Endometrium (tissue), 2 donors: Measurements from ENCODE around the gene ZFP62.

Experiments
- FAIRE-seq: peaks from 2 replicates; lab custom pipeline; 2012; peaks lifted over from hg19 to GRCh38; lab: Jason Lieb, UNC
- donor health status: control.
- donor health status: control.

The ZFP62 gene

GRCh38 chr5:180868960-180869359 lies 7.9 kb upstream of the ZFP62 start:
- FAIRE-seq: no peak

- FAIRE-seq: no peak
Observed at GRCh38 chr5:180866985-180867384, 5.9 kb upstream of the ZFP62 start.

GRCh38 chr5:180865981-180866695 lies 5.1 kb upstream of the ZFP62 start:
- FAIRE-seq: no peak

DNA sequence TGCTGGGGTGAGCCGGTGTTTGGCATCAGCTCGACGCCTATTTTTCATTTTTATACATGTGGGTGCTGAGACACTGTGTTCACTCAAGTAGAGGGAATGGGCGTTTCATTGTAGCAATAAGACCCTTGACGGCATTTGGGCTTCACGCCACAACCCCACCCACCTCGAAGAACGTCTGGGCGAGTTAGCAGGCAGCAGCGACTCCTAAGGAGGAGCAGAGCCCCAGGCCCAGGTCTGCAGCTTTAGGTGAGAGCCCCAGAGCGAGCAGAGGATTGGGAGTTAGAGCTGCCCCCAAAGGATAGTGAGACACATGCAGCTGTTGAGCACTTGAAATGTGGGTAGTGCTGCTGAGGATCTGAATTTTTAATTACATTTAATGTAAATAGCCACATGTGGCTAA lies 1.6 kb upstream of the ZFP62 start:
- FAIRE-seq: no peak

DNA sequence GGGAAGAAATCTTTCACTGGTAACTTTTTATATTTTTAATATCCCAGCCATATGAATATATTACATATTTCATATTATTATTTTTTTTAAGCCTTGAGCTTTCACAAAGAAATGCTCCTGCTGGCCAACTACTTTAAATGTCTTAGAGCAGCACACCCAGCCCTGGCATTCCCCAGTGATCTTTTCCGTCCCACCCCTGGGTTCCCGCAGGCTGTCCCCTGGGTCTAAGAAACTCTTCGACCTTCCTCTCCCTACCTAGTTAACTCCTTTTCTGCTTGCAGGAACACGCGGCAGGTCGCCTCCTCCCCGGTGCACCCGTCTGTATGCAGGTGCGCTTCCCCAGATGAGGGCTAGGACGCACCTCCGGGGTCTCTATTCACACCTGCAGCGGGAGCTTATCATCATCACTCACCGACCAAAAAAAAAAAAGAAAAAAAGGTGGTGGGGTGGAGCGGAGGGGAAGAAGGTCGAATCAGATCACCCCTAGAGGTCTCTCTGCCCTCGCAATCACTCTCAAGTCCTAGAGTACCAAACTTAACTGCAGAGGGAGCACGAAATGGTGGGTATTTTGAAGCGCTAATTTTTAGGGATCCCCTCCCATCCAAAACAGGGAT lies 696 bp downstream of the ZFP62 start:
- no peak for FAIRE-seq

DNA sequence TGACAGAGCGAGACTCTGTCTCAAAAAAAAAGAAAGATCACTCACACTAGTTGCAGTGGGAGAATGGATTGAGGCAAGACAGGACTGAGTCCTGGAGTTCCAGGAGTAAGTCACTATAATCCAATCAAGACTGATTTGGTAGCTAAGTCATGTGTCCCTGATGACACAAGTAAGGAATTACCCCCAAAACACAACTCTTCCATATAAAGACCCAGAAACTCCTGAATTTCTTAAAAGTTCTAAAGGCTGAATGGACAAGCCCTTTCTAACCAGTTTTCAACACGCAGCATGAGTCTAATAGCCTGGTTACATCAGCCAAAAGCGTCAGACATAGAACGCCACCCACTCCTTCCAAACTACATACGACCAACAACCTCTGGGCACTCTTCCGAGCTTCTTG lies 2.5 kb downstream of the ZFP62 start:
- no peak for FAIRE-seq

- no peak for FAIRE-seq
Observed at GRCh38 chr5:180853848-180854176, 7.3 kb downstream of the ZFP62 start.

- no peak for FAIRE-seq
Observed at GRCh38 chr5:180853121-180853847, 7.8 kb downstream of the ZFP62 start.

GRCh38 chr5:180852495-180852894 lies 8.6 kb downstream of the ZFP62 start:
- no peak for FAIRE-seq

- no peak for FAIRE-seq
Observed at GRCh38 chr5:180850434-180851078, 10.5 kb downstream of the ZFP62 start.

DNA sequence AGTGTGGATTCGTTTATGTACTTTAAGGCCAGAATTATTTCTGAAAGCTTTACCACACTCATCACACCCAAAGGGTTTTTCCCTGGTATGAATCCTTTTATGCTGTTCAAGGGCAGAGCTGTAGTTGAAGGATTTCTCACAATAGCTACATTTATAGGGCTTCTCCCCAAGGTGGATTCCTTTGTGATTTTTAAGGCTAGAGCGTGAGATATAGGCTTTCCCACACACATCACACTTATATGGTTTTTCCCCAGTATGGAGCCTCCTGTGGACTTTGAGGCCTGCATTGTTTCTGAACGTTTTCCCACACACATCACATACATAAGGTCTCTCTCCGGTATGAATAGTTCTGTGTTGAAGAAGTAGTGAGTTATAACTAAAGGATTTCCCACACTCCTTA lies 11.2 kb downstream of the ZFP62 start:
- FAIRE-seq: no peak

DNA sequence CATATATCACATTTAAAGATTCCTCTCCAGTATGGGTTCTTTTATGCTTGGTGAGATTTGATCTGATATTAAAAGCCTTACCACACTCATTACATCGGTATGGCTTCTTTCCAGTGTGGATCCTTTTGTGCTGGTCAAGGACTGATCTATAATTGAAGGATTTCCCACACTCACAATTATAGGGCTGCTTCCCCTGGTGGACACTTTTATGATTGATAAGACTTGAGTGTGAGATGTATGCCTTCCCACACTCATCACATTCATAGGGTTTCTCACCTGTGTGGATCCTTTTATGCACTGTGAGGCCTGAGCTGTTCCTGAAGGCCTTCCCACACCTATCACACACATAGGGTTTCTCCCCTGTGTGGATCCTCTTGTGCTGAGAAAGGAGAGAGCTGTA lies 12.2 kb downstream of the ZFP62 start:
- no peak for FAIRE-seq

DNA sequence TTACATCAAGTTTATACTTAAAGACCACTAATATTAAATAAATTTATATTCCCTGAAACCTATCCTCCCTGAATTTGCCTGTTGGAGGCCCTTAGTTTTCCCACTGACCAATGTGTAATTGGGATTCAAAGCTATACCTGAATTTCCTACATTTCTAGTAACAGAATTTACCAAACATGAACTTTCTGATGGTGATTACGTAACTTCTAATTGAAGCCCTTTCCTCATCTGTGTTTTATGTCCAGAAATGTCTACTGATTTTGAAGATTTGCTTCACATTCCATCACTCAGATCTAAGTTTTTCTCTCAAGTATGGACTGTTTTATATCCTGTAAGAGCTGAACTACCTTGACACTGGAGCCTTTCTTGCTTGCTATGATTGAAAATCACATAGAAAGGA lies 12.8 kb downstream of the ZFP62 start:
- FAIRE-seq: no peak

DNA sequence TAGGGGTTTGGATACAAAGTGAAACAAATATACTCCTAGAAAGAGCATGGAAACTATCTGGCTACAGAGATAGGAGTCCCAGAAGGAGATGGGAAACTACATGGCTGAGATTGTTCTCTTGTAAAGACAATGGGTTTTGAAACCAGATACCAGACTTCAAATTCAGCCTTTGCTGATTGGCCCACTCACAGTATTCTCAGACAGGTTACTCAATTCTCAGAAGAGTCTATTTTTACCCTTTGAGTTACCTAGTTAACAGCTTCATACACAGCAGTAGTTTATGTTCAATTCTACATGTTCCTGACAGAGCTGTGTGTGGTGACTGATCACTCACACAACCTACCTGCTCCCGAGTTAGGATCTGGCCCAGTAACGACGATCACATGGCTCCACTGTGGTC lies 14.1 kb downstream of the ZFP62 start:
- FAIRE-seq: no peak

DNA sequence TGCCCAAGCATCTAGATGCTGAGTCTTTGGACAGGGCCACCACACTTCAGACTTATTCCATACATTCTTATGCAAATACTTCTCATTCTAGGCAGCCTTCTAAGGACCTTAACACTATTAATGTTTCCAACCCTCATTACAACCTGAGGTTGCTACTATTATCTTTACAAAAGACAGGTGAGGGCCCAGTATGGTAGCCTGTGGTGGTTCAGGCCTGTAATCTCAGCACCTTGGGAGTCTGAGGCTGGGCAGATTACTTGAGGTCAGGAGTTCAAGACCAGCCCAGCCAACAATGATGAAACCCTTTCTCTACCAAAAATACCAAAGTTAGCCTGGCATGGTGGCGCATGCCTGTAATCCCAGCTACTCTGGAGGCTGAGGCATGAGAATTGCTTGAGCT lies 16.2 kb downstream of the ZFP62 start:
- FAIRE-seq: no peak

GRCh38 chr5:180844432-180844831 lies 16.6 kb downstream of the ZFP62 start:
- no peak for FAIRE-seq

DNA sequence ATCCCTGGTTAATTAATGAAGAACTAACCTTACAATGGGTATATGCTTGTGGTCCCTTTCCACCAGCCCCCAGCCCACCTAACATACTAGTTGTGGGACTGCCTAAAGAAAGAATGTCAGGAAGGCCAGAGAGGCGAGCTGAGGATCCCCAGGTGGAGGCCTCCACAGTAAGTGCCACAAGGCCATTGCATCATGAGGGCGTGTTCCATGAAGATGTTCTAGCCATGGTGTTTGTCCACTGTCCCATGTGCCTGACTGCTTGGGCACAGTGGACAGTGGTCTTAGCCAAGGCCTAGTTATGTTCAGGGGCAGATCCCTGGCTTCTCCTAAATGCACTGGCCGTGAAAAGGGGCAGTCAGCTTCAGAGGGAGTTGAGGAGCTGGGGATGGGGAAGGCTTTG lies 21.1 kb downstream of the ZFP62 start:
- no peak for FAIRE-seq

DNA sequence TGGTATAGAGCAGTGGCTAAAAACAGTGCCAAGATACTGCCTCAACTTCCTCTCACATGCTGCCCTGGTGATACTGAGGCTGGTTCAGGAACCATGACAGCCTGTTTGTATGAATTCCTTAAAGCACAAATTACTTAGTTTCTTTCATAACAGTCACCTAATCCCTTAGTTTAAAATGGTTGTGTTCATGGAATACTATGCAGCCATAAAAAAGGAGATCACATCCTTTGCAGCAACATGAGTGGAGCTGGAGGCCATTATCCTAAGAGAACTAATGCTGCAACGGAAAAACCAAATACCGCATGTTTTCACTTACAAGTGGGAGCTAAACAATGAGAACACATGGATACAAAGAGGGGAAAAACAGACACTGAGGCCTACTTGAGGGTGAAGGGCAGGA lies 21.8 kb downstream of the ZFP62 start:
- no peak for FAIRE-seq

DNA sequence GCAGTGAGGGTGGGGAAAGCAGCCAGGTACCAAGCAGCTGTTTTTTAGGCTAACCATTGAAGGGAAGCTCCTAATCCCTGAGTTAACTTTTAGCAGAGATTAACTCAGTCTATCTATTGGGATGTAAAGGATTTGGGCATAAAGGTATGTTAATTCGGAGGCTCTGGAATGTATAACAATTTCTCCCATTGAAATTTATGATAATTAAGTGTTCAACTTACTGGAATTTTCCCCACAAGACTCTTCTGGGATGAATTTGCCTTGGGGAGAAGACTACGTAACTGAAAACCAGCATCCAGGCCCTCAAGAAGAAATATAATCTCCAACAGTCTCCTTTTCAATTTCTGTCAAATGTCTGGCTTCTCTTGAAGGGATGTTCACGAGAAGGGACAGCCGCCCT lies 23.6 kb downstream of the ZFP62 start:
- no peak for FAIRE-seq

DNA sequence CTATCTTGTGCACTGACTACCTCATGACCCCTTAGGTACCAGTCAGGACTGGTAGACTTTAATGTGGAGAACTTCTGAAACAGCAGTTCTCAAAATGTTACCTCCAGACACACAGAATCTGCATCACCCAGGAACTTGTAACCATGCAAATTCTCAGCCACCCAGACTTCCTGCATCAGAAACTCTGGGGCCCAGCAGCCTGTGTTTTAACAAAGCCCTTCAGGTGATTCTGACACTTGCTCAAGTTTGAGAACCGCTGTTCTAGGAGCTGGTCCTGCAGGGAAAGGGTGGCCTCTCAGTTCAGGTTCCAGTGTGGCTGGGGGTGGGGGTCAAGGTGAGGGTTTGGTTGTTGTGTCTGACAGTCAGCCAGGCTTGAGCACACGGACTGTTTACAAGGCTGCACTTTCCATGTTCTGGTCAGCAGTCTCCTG lies 28.4 kb downstream of the ZFP62 start:
- no peak for FAIRE-seq

GRCh38 chr5:180831139-180832093 lies 29.7 kb downstream of the ZFP62 start:
- no peak for FAIRE-seq
